GM12873 (cell line): Measurements from ENCODE around the gene TMEM139.

Source experiments
- TF ChIP-seq, protein P1 (sequence below): IDR thresholded peaks from 2 replicates; pipeline ENCODE4 v1.5.1; 2012; ENCODE audit warnings: low read depth, mild to moderate bottlenecking, moderate library complexity, low read length, control low read depth; ENCODE audit not compliant: insufficient read depth; ENCODE audit errors: missing control alignments

The TMEM139 gene

DNA sequence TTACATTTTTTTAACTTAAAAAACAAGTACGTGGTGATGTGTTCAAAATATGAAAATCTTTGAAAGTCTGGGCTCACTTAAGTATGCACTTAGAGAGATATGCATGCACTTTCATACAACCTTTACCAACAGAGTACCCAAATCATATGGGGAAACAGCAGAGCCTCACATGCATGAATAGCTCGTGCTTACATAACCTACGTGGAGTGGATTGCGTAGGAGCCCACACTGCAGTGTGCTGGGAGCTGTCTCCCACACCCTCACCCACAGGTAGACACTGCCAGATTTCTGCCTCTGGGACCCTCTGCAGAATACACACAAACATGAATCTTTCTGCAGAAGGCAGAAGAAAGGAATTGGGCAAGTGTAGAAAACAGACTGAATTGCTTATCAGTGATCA lies 31.7 kb downstream of the TMEM139 start:
- TF ChIP-seq, protein P1, sequence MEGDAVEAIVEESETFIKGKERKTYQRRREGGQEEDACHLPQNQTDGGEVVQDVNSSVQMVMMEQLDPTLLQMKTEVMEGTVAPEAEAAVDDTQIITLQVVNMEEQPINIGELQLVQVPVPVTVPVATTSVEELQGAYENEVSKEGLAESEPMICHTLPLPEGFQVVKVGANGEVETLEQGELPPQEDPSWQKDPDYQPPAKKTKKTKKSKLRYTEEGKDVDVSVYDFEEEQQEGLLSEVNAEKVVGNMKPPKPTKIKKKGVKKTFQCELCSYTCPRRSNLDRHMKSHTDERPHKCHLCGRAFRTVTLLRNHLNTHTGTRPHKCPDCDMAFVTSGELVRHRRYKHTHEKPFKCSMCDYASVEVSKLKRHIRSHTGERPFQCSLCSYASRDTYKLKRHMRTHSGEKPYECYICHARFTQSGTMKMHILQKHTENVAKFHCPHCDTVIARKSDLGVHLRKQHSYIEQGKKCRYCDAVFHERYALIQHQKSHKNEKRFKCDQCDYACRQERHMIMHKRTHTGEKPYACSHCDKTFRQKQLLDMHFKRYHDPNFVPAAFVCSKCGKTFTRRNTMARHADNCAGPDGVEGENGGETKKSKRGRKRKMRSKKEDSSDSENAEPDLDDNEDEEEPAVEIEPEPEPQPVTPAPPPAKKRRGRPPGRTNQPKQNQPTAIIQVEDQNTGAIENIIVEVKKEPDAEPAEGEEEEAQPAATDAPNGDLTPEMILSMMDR: no peak

GRCh38 chr7:143318661-143319060 lies 33.9 kb downstream of the TMEM139 start:
- TF ChIP-seq, protein P1: no peak

- TF ChIP-seq, protein P1: no peak
Observed at GRCh38 chr7:143320620-143321019, 35.9 kb downstream of the TMEM139 start.

DNA sequence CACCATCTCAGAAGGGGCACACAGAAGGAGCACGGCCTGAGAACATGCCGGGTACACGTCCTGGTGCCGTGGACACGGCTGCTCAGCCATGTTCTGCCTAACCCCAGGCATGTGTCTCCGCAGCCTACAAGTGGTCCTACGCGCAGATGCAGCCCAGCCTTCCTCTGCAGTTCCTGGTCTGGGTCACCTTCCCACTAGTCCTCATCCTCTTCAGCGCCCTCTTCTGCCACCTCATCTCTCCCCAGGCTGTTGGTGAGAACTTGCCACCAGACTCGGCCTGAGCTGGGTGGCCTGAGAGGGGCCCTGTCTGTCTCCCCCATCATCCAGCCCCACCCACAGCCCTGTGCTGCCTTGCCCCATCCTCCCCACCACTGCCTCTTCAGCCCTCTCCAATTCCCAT lies 36.5 kb downstream of the TMEM139 start:
- TF ChIP-seq, protein P1: no peak

DNA sequence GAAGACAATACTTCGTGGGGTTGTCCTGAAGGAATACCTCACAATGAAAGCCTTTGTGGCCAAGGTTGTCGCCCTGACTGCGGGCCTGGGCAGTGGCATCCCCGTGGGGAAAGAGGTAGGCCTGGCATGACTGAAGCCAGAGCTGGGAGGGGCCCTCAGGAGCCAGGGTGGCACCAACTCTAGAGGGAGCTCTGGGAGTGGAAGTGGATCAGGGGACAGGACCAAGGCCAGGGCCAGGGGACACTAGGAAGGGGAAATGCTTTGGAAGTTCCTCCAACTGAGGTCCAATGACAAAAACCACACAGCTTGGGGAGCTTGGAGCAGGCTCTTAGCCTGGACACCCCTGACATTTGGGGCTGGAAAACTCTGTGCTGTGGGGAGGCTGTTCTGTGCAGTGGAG lies 37.0 kb downstream of the TMEM139 start:
- TF ChIP-seq, protein P1: no peak

DNA sequence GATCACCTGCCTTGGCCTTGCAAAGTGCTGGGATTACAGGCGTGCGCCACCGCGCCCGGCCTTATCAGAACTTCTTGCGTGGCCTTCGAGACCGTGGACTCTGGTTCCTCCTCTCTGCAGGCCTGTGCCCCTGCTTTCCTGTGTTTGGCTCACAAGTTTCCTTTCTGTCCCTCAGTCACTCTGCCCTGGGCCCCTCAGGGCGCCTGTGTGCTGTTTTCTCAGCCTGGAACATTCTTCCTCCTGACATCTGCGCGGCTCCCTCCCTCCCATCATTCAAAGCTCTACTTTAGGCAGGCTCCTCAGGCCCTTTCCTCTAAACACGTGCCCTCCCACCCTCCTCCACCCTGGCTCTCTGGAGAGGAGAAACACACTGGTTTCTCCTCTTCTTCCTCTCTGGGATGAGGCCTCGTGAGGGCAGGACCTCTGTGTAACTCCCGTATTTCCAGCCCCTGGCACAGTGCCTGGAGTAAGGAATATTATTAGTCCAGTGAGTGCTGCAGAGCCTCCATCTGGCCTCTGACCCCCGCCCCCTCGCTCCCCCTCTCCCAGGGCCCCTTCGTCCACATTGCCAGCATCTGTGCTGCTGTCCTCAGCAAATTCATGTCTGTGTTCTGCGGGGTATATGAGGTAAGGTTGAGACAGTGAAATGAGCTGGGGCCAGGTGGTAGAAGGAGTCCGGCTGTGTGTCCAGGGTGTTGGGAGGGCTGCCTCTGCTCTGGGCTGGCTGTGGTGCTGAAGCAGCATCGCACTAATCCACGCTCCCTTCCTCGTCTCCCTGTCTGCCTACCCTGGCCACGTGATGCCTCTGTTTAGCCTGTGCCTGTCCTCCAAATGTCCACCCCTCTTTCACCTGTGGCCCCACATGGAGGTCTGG lies 38.2 kb downstream of the TMEM139 start:
- TF ChIP-seq, protein P1: no peak

DNA sequence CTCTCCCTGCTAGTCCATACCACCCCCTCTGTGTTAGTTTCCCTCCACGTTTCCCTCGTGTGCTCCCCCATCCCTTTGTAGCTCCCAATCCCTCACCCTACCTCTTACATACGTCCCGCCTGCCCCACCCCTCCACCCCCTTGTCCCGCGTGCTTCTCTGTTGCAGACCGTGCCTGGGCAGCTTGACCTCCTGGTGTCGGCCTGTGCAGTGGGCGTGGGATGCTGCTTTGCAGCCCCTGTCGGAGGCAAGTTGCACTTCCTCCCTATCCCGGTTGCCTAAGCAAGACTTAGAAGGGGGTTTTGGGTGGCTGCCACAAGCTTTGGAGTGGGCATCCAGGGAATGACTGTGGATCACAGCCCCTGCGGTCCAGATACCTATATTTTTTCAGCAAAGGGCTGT lies 38.9 kb downstream of the TMEM139 start:
- TF ChIP-seq, protein P1: no peak
